Measurements from ENCODE around the gene SLC22A3.
"Not testable (repeated sequence)": the region's sequence is repeated elsewhere in the genome, so short reads cannot be mapped to it uniquely, and the experiment has no call there.

The SLC22A3 gene

GRCh38 chr6:160365117-160365516 lies 16.9 kb downstream of the SLC22A3 start:
- DNase-seq (ENCODE audit: low read depth), result no peak
- H3K4me3 ChIP-seq (ENCODE audit: low read depth, low read length), result no peak overlapping the region

- no peak for DNase-seq (ENCODE audit: low read depth)
- H3K4me3 ChIP-seq (ENCODE audit: low read depth, low read length), result no peak overlapping the region
Measured at GRCh38 chr6:160367798-160368547, 19.8 kb downstream of the SLC22A3 start.

GRCh38 chr6:160368670-160369069 lies 20.5 kb downstream of the SLC22A3 start:
- H3K4me3 ChIP-seq (ENCODE audit: low read depth, low read length), result no peak overlapping the region
- no peak for DNase-seq (ENCODE audit: low read depth)

GRCh38 chr6:160373601-160374000 lies 25.4 kb downstream of the SLC22A3 start:
- DNase-seq (ENCODE audit: low read depth); H3K4me3 ChIP-seq (ENCODE audit: low read depth, low read length): not testable (repeated sequence)

GRCh38 chr6:160374836-160375560 lies 26.8 kb downstream of the SLC22A3 start:
- DNase-seq (ENCODE audit: low read depth), result no peak
- H3K4me3 ChIP-seq (ENCODE audit: low read depth, low read length), result no peak overlapping the region

- no peak for DNase-seq (ENCODE audit: low read depth)
- no peak overlapping the region for H3K4me3 ChIP-seq (ENCODE audit: low read depth, low read length)
Measured at GRCh38 chr6:160375561-160375949, 27.4 kb downstream of the SLC22A3 start.

GRCh38 chr6:160376445-160376844 lies 28.3 kb downstream of the SLC22A3 start:
- DNase-seq (ENCODE audit: low read depth), result no peak
- no peak overlapping the region for H3K4me3 ChIP-seq (ENCODE audit: low read depth, low read length)

- DNase-seq (ENCODE audit: low read depth), result no peak
- no peak overlapping the region for H3K4me3 ChIP-seq (ENCODE audit: low read depth, low read length)
Measured at GRCh38 chr6:160378218-160378617, 30.0 kb downstream of the SLC22A3 start.

- no peak overlapping the region for H3K4me3 ChIP-seq (ENCODE audit: low read depth, low read length)
- DNase-seq (ENCODE audit: low read depth), result no peak
Measured at GRCh38 chr6:160378882-160379281, 30.7 kb downstream of the SLC22A3 start.

GRCh38 chr6:160379466-160379865 lies 31.3 kb downstream of the SLC22A3 start:
- DNase-seq (ENCODE audit: low read depth), result no peak
- H3K4me3 ChIP-seq (ENCODE audit: low read depth, low read length), result no peak overlapping the region

GRCh38 chr6:160382946-160383345 lies 34.8 kb downstream of the SLC22A3 start:
- H3K4me3 ChIP-seq (ENCODE audit: low read depth, low read length), result no peak overlapping the region
- no peak for DNase-seq (ENCODE audit: low read depth)

GRCh38 chr6:160386869-160387530 lies 38.8 kb downstream of the SLC22A3 start:
- H3K4me3 ChIP-seq (ENCODE audit: low read depth, low read length), result no peak overlapping the region
- DNase-seq (ENCODE audit: low read depth), result no peak

- H3K4me3 ChIP-seq (ENCODE audit: low read depth, low read length), result no peak overlapping the region
Measured at GRCh38 chr6:160387916-160388643, 39.9 kb downstream of the SLC22A3 start.

GRCh38 chr6:160388922-160389321 lies 40.7 kb downstream of the SLC22A3 start:
- DNase-seq (ENCODE audit: low read depth), result no peak
- no peak overlapping the region for H3K4me3 ChIP-seq (ENCODE audit: low read depth, low read length)

More at GRCh38 chr6:160387916-160388643, 39.9 kb downstream of the SLC22A3 start:
- no peak for DNase-seq (ENCODE audit: low read depth)

- no peak for DNase-seq (ENCODE audit: low read depth)
- H3K4me3 ChIP-seq (ENCODE audit: low read depth, low read length), result no peak overlapping the region
Measured at GRCh38 chr6:160391419-160392116, 43.4 kb downstream of the SLC22A3 start.

- H3K4me3 ChIP-seq (ENCODE audit: low read depth, low read length); DNase-seq (ENCODE audit: low read depth): not testable (repeated sequence)
Measured at GRCh38 chr6:160393442-160393841, 45.3 kb downstream of the SLC22A3 start.

- no peak overlapping the region for H3K4me3 ChIP-seq (ENCODE audit: low read depth, low read length)
- DNase-seq (ENCODE audit: low read depth), result no peak
Measured at GRCh38 chr6:160393891-160394653, 45.9 kb downstream of the SLC22A3 start.

- no peak for DNase-seq (ENCODE audit: low read depth)
- no peak overlapping the region for H3K4me3 ChIP-seq (ENCODE audit: low read depth, low read length)
Measured at GRCh38 chr6:160394654-160395035, 46.5 kb downstream of the SLC22A3 start.

- H3K4me3 ChIP-seq (ENCODE audit: low read depth, low read length), result no peak overlapping the region
- DNase-seq (ENCODE audit: low read depth), result no peak
Measured at GRCh38 chr6:160395187-160395586, 47.0 kb downstream of the SLC22A3 start.

All from skeletal muscle cell (primary cell).